ENCODE data around the gene SLC16A1.

SLC16A1 gene

GRCh38 chr1:112869895-112870294 lies 86.1 kb downstream of the SLC16A1 start:
- Histone ChIP-seq H3K36me3 (no peaks in the 10 kb centered on the region; the same call in 1 of the 2 replicates), H3K9me3 (peaks cover 2% of the 10 kb centered on the region; the same call in 1 of the 2 replicates), H3K4me3 (ENCODE audit: low read depth, low read length) (no peak overlapping the region), H3K27me3 (no peaks in the 10 kb centered on the region), H3K4me1 (no peaks in the 10 kb centered on the region)
- no peak for DNase-seq
- TF ChIP-seq CTCF (IDR thresholded peaks at IDR 0.05; ENCODE audit: low read depth, low read length): no peak

GRCh38 chr1:112868191-112868590 lies 87.8 kb downstream of the SLC16A1 start:
- no peaks in the 10 kb centered on the region for H3K27me3 ChIP-seq
- H3K4me3 ChIP-seq (ENCODE audit: low read depth, low read length): no peak overlapping the region
- peaks cover 2% of the 10 kb centered on the region; the same call in 1 of the 2 replicates for H3K9me3 ChIP-seq
- DNase-seq: no peak
- no peaks in the 10 kb centered on the region; the same call in 1 of the 2 replicates for H3K36me3 ChIP-seq
- no peaks in the 10 kb centered on the region for H3K4me1 ChIP-seq
- no peak for TF ChIP-seq CTCF (IDR thresholded peaks at IDR 0.05; ENCODE audit: low read depth, low read length)

GRCh38 chr1:112866981-112867380 lies 89.0 kb downstream of the SLC16A1 start:
- H3K4me3 ChIP-seq (ENCODE audit: low read depth, low read length): no peak overlapping the region
- TF ChIP-seq CTCF (IDR thresholded peaks at IDR 0.05; ENCODE audit: low read depth, low read length): no peak
- H3K9me3 ChIP-seq: peaks cover 2% of the 10 kb centered on the region; the same call in 1 of the 2 replicates
- H3K36me3 ChIP-seq: no peaks in the 10 kb centered on the region; the same call in 1 of the 2 replicates
- no peak for DNase-seq
- no peaks in the 10 kb centered on the region for H3K4me1 ChIP-seq
- H3K27me3 ChIP-seq: no peaks in the 10 kb centered on the region

GRCh38 chr1:112866151-112866550 lies 89.8 kb downstream of the SLC16A1 start:
- H3K27me3 ChIP-seq: no peaks in the 10 kb centered on the region
- peaks cover 2% of the 10 kb centered on the region; the same call in 1 of the 2 replicates for H3K9me3 ChIP-seq
- no peaks in the 10 kb centered on the region for H3K4me1 ChIP-seq
- no peaks in the 10 kb centered on the region; the same call in 1 of the 2 replicates for H3K36me3 ChIP-seq
- no peak for TF ChIP-seq CTCF (IDR thresholded peaks at IDR 0.05; ENCODE audit: low read depth, low read length)
- H3K4me3 ChIP-seq (ENCODE audit: low read depth, low read length): no peak overlapping the region
- no peak for DNase-seq

GRCh38 chr1:112862753-112863426 lies 93.1 kb downstream of the SLC16A1 start:
- no peak for DNase-seq
- Histone ChIP-seq H3K9me3 (no peaks in the 10 kb centered on the region), H3K36me3 (no peaks in the 10 kb centered on the region), H3K4me3 (ENCODE audit: low read depth, low read length) (no peak overlapping the region), H3K27me3 (no peaks in the 10 kb centered on the region), H3K4me1 (no peaks in the 10 kb centered on the region)
- TF ChIP-seq CTCF (IDR thresholded peaks at IDR 0.05; ENCODE audit: low read depth, low read length): no peak

Data from BE2C (cell line).